AML-193 (cell line): Measurements from ENCODE around the gene POP7.

Experiments
- DNase-seq, 2 experiments: peaks; one replicate each; lab custom pipeline; 2025; lab: John Stamatoyannopoulos, UW

The POP7 gene

GRCh38 chr7:100726996-100727761, 21.3 kb downstream of the POP7 start:
- DNase-seq, result no peak

- no peak for DNase-seq
Observed at GRCh38 chr7:100728196-100728595, 22.3 kb downstream of the POP7 start.

GRCh38 chr7:100730136-100730800, 24.3 kb downstream of the POP7 start:
- DNase-seq, result no peak

- no peak for DNase-seq
Observed at GRCh38 chr7:100731937-100732636, 26.2 kb downstream of the POP7 start.

GRCh38 chr7:100735730-100736129, 29.8 kb downstream of the POP7 start:
- DNase-seq, result no peak

- no peak for DNase-seq
Observed at GRCh38 chr7:100736671-100737070, 30.8 kb downstream of the POP7 start.

GRCh38 chr7:100739934-100740333, 34.0 kb downstream of the POP7 start:
- DNase-seq, result no peak

GRCh38 chr7:100744605-100745004, 38.7 kb downstream of the POP7 start:
- DNase-seq, result no peak

GRCh38 chr7:100745184-100745583, 39.3 kb downstream of the POP7 start:
- DNase-seq, result no peak

GRCh38 chr7:100752994-100753393, 47.1 kb downstream of the POP7 start:
- no peak for DNase-seq

- no peak for DNase-seq
Observed at GRCh38 chr7:100753750-100754149, 47.8 kb downstream of the POP7 start.
